Activated naive CD8-positive, alpha-beta T cell treated with anti-CD3 and anti-CD28 coated beads, Interleukin-2, amount 50 U/mL, for 24 hours (primary cell): ENCODE measurements around the gene AATF.

Source experiments
- ATAC-seq: fragments of 150-1000 bp; cut with Tn5 transposase; one replicate; pipeline ENCODE4 v1.10.0; 2021
- DNase-seq: peaks from one replicate; pipeline ENCODE4 v3.0.0; 2021
- H3K27ac Mint-ChIP-seq: one replicate; pipeline ENCODE4 v1.8.0; 2021; ENCODE audit warnings: mild to moderate bottlenecking, mixed read lengths
- H3K27me3 Mint-ChIP-seq: one replicate; pipeline ENCODE4 v1.8.0; 2021; ENCODE audit warnings: mixed read lengths
- H3K36me3 Mint-ChIP-seq: one replicate; pipeline ENCODE4 v1.8.0; 2021; ENCODE audit warnings: low read depth, mixed read lengths
- H3K4me1 Mint-ChIP-seq: one replicate; pipeline ENCODE4 v1.8.0; 2021; ENCODE audit warnings: mixed read lengths
- H3K4me3 Mint-ChIP-seq: one replicate; pipeline ENCODE4 v1.8.0; 2021; ENCODE audit warnings: mild to moderate bottlenecking, moderate library complexity, mixed read lengths
- H3K9me3 Mint-ChIP-seq: one replicate; pipeline ENCODE4 v1.8.0; 2021; ENCODE audit warnings: mixed read lengths

Gene AATF

DNA sequence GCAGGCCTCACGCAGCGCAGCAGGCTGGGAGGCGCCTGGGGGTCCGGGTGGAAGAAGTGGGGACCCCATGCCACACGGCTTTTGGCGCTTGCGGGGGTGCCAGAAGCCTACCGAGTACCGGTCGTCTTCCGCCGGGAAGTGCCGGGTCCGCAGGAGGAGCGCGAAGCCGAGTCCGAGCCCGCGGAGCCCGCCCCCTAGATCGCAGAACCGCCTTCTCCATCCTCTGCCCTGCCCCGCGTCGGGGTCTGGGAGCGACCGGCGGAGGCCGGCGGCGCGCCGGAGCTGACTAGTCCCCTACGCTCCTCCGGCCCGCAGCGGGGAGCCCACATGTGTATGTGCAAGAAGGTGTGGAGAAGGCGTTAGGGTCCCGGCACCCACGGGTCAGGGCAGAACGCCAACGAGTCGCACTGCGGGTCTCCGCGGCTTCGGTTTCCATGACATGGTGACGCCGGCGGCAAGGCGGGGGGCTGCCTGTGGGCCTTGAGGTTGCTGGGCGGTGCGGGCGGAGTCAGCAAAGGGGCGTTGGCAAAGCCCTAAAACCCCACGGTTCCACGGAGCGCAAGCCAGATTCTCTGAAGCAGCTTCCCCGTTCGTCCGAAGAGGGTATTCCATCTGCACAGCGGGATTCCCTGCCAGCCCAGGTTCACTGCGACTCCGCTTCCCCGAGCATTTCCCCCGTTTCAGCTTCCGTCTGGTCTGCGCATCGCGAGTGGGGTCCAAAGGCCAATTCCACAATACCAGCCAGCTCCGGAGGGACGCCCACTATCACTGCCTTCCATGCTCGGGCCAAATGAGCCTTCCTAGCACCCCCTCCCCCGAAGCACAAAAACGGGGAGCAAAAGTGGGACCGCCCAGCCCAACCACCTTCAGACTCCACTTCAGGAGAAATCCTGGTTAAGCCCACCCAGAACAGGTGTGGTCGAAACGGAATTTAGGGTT, 13.8 kb upstream of the AATF start:
- Mint-ChIP-seq H3K4me3 (peak overlapping the region; percentile 40), H3K27ac (no peak overlapping the region), H3K9me3 (no peaks in the 10 kb centered on the region), H3K27me3 (peaks cover 91% of the 10 kb centered on the region), H3K36me3 (no peaks in the 10 kb centered on the region), H3K4me1 (peaks cover 58% of the 10 kb centered on the region)
- peak; percentile 22 for DNase-seq
- no peak for ATAC-seq

DNA sequence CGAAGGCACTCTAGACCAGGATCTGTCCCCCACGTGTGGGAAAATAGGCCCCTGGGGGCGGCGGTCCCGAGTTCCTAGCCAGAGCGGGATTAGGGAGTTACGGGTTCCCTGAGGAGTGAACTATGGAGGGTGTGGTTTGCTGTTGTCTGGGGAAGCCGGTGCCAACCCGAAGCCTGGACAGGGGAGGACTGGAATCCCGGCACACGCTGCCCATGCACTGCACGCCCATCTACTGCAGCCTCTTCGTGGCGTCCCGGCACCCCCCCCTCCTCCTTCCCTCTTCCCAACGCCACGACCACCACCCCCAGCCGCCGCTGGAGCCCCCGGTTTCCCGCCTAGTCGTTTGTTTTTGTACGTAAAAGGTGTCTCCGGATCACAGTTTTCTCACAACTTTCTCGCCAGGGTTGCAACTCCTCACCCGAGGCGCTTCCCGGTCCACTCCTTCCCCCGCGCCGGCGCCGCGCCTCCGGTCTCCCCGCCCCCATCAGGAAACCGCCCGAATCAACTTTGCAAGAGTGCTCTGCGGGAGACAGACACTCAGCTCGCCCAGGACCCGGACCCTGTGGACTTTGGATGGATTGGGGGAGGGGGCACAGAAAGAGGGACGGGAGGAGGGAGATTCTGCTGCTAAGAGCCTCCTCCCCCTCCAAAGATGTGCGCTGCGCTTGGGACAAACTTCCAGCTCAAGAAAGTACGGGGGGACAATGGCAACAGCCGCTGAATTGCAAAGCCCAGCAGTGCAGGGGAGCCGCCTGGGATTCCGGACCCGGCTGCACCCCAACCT, 12.9 kb upstream of the AATF start:
- ATAC-seq = no peak
- Mint-ChIP-seq H3K36me3 (no peaks in the 10 kb centered on the region), H3K27ac (no peak overlapping the region), H3K4me3 (peak overlapping the region; percentile 40), H3K4me1 (peaks cover 58% of the 10 kb centered on the region), H3K9me3 (no peaks in the 10 kb centered on the region), H3K27me3 (peaks cover 91% of the 10 kb centered on the region)
- DNase-seq = no peak

GRCh38 chr17:36936455-36937000, 12.2 kb upstream of the AATF start:
- ATAC-seq (no peak), DNase-seq (no peak)
- H3K9me3 Mint-ChIP-seq = no peaks in the 10 kb centered on the region
- H3K4me3 Mint-ChIP-seq = peak overlapping the region; percentile 71
- peaks cover 91% of the 10 kb centered on the region for H3K27me3 Mint-ChIP-seq
- H3K27ac Mint-ChIP-seq = no peak overlapping the region
- H3K36me3 Mint-ChIP-seq = no peaks in the 10 kb centered on the region
- H3K4me1 Mint-ChIP-seq = peaks cover 60% of the 10 kb centered on the region

GRCh38 chr17:36937001-36937958, 11.5 kb upstream of the AATF start, which contains the start of gene LHX1:
Gene LHX1 (plus strand): TSS chr17:36937475. CDS start chr17:36938198, 723 bp downstream.
- no peaks in the 10 kb centered on the region for H3K36me3 Mint-ChIP-seq
- ATAC-seq (no peak), DNase-seq (peak; percentile 22)
- peak within 1 kb of the TSS; percentile 27 for H3K27ac Mint-ChIP-seq
- H3K9me3 Mint-ChIP-seq = no peaks in the 10 kb centered on the region
- H3K4me1 Mint-ChIP-seq = peaks cover 58% of the 10 kb centered on the region
- peaks cover 87% of the 10 kb centered on the region for H3K27me3 Mint-ChIP-seq
- peak within 1 kb of the TSS; percentile 71 for H3K4me3 Mint-ChIP-seq

DNA sequence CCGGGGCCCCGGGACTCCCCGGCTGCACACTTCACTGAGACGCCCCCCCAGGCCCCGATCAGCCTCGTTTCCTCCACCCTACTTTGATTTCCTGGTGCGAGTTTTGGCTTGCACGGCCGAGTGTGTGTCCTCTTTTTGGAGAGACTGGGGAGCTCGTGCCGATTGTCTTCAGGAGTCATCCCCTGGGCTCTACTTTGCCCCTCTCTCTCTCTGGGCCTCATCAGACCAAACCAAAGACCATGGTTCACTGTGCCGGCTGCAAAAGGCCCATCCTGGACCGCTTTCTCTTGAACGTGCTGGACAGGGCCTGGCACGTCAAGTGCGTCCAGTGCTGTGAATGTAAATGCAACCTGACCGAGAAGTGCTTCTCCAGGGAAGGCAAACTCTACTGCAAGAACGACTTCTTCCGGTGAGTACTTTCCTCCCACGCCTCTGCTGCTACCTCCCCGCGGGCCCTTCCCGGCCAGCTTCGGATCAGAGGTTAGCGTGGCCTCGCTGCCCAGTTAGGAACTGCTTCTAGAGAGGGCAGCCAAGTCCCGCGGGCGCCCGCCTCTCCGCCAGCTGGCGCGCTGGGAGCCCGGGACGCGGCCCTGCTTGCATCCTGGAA, 10.7 kb upstream of the AATF start:
- Mint-ChIP-seq H3K27me3 (peaks cover 80% of the 10 kb centered on the region), H3K4me3 (peak overlapping the region; percentile 71), H3K27ac (no peak overlapping the region), H3K36me3 (no peaks in the 10 kb centered on the region), H3K9me3 (no peaks in the 10 kb centered on the region), H3K4me1 (peaks cover 52% of the 10 kb centered on the region)
- DNase-seq = peak; percentile 32
- no peak for ATAC-seq

GRCh38 chr17:36938566-36939051, 10.1 kb upstream of the AATF start:
- ATAC-seq = no peak
- Mint-ChIP-seq H3K27ac (peak overlapping the region; percentile 42), H3K9me3 (no peaks in the 10 kb centered on the region), H3K4me1 (peaks cover 50% of the 10 kb centered on the region), H3K36me3 (no peaks in the 10 kb centered on the region), H3K4me3 (no peak overlapping the region), H3K27me3 (peaks cover 80% of the 10 kb centered on the region)
- peak; percentile 18 for DNase-seq

- no peaks in the 10 kb centered on the region for H3K36me3 Mint-ChIP-seq
- H3K27ac Mint-ChIP-seq = peak overlapping the region; percentile 42
- peaks cover 46% of the 10 kb centered on the region for H3K4me1 Mint-ChIP-seq
- no peak overlapping the region for H3K4me3 Mint-ChIP-seq
- DNase-seq = no peak
- ATAC-seq = no peak
- no peaks in the 10 kb centered on the region for H3K9me3 Mint-ChIP-seq
- peaks cover 79% of the 10 kb centered on the region for H3K27me3 Mint-ChIP-seq
These were observed 9.5 kb upstream of the AATF start for GRCh38 chr17:36939052-36939801.

DNA sequence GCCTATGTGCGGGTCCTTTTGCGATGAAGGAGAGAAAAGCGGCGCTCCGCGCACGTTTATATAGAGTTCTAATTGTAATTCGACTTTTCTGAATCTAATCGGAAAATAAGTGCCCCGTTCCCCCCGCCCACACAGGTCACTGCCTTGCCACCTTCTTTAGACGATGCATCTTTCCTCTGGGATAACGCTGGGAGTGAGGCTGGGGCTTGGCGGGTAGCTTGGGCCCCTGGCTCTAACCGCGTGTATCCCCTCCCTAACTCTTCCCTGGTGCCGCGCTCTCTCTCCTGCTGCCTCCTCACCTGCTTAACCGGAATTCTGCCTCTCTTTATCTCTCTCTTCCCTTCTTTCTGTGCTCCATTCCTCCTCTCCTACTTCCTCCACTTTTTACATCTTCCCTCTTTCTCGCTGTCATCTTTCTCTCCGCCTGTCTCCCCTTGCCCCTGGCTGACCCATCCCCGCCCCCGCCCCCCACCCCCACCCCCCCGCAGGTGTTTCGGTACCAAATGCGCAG, 8.9 kb upstream of the AATF start:
- DNase-seq = peak; percentile 15
- ATAC-seq = no peak
- H3K36me3 Mint-ChIP-seq = no peaks in the 10 kb centered on the region
- H3K4me1 Mint-ChIP-seq = peaks cover 46% of the 10 kb centered on the region
- H3K27me3 Mint-ChIP-seq = peaks cover 83% of the 10 kb centered on the region
- no peak overlapping the region for H3K4me3 Mint-ChIP-seq
- no peaks in the 10 kb centered on the region for H3K9me3 Mint-ChIP-seq
- no peak overlapping the region for H3K27ac Mint-ChIP-seq

- Mint-ChIP-seq H3K36me3 (no peaks in the 10 kb centered on the region), H3K4me3 (no peak overlapping the region), H3K27ac (no peak overlapping the region), H3K27me3 (peaks cover 83% of the 10 kb centered on the region), H3K9me3 (no peaks in the 10 kb centered on the region), H3K4me1 (peaks cover 41% of the 10 kb centered on the region)
- DNase-seq (no peak), ATAC-seq (no peak)
These were observed 8.2 kb upstream of the AATF start for GRCh38 chr17:36940313-36941264.

- H3K4me1 Mint-ChIP-seq = peaks cover 37% of the 10 kb centered on the region
- DNase-seq (no peak), ATAC-seq (peak; percentile 25)
- H3K9me3 Mint-ChIP-seq = no peaks in the 10 kb centered on the region
- H3K4me3 Mint-ChIP-seq = peak overlapping the region; percentile 0
- H3K36me3 Mint-ChIP-seq = no peaks in the 10 kb centered on the region
- peaks cover 83% of the 10 kb centered on the region for H3K27me3 Mint-ChIP-seq
- H3K27ac Mint-ChIP-seq = no peak overlapping the region
These were observed 7.3 kb upstream of the AATF start for GRCh38 chr17:36941265-36942010.

- peaks cover 84% of the 10 kb centered on the region for H3K27me3 Mint-ChIP-seq
- peak overlapping the region; percentile 0 for H3K4me3 Mint-ChIP-seq
- no peaks in the 10 kb centered on the region for H3K9me3 Mint-ChIP-seq
- H3K36me3 Mint-ChIP-seq = no peaks in the 10 kb centered on the region
- H3K27ac Mint-ChIP-seq = no peak overlapping the region
- peaks cover 34% of the 10 kb centered on the region for H3K4me1 Mint-ChIP-seq
- DNase-seq (no peak), ATAC-seq (no peak)
These were observed 6.6 kb upstream of the AATF start for GRCh38 chr17:36942019-36942599.
